ENCODE results near the gene ZXDC.

DNA sequence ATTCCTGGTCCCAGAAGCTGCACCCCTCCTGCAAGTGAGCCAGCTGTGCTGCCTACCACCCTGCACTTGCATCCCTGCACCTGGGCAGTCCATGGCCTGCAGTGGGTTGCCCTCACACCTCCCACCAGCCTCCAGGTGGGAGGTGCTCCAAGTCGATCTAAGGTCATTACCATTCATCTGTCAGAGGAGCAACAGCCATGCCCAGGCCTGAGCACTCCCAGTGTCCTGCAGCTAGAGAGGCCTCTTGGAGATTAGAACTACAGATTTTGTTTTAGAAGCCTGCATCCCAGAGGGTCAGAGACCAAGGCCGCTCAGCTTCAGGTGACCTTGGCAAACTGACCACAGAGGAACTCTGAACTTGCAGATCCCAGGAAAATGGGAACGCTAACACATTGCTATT lies 9.0 kb upstream of the ZXDC start:
- no peak for TF ChIP-seq POLR2A (IDR thresholded peaks at IDR 0.05)
- TF ChIP-seq, protein P1, sequence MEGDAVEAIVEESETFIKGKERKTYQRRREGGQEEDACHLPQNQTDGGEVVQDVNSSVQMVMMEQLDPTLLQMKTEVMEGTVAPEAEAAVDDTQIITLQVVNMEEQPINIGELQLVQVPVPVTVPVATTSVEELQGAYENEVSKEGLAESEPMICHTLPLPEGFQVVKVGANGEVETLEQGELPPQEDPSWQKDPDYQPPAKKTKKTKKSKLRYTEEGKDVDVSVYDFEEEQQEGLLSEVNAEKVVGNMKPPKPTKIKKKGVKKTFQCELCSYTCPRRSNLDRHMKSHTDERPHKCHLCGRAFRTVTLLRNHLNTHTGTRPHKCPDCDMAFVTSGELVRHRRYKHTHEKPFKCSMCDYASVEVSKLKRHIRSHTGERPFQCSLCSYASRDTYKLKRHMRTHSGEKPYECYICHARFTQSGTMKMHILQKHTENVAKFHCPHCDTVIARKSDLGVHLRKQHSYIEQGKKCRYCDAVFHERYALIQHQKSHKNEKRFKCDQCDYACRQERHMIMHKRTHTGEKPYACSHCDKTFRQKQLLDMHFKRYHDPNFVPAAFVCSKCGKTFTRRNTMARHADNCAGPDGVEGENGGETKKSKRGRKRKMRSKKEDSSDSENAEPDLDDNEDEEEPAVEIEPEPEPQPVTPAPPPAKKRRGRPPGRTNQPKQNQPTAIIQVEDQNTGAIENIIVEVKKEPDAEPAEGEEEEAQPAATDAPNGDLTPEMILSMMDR (IDR thresholded peaks at IDR 0.05), result no peak
